ENCODE results near the gene ATXN1.

The ATXN1 gene

GRCh38 chr6:16339265-16339587, 422.0 kb downstream of the ATXN1 start:
- no peak for DNase-seq

GRCh38 chr6:16338577-16339264, 422.5 kb downstream of the ATXN1 start:
- DNase-seq = no peak

GRCh38 chr6:16337295-16337975, 423.8 kb downstream of the ATXN1 start:
- no peak for DNase-seq

- DNase-seq = no peak
Measured at GRCh38 chr6:16336911-16337294, 424.4 kb downstream of the ATXN1 start.

GRCh38 chr6:16336056-16336818, 425.0 kb downstream of the ATXN1 start:
- no peak for DNase-seq

- no peak for DNase-seq
Measured at GRCh38 chr6:16335176-16335575, 426.1 kb downstream of the ATXN1 start.

GRCh38 chr6:16334671-16335070, 426.6 kb downstream of the ATXN1 start:
- no peak for DNase-seq

- DNase-seq = no peak
Measured at GRCh38 chr6:16333580-16333979, 427.7 kb downstream of the ATXN1 start.

GRCh38 chr6:16332175-16332542, 429.1 kb downstream of the ATXN1 start:
- DNase-seq = peak; percentile 34

- DNase-seq = no peak
Measured at GRCh38 chr6:16331384-16332174, 429.7 kb downstream of the ATXN1 start.

- no peak for DNase-seq
Measured at GRCh38 chr6:16329233-16329632, 432.0 kb downstream of the ATXN1 start.

- DNase-seq = no peak
Measured at GRCh38 chr6:16327777-16328325, 433.4 kb downstream of the ATXN1 start.

GRCh38 chr6:16326971-16327776, 434.1 kb downstream of the ATXN1 start:
- DNase-seq = no peak

GRCh38 chr6:16326531-16326930, 434.7 kb downstream of the ATXN1 start:
- DNase-seq = no peak

- DNase-seq = no peak
Measured at GRCh38 chr6:16324606-16325225, 436.5 kb downstream of the ATXN1 start.

- DNase-seq = no peak
Measured at GRCh38 chr6:16324184-16324583, 437.1 kb downstream of the ATXN1 start.

- DNase-seq = peak; percentile 62
Measured at GRCh38 chr6:16322666-16323312, 438.5 kb downstream of the ATXN1 start.

GRCh38 chr6:16321826-16322225, 439.4 kb downstream of the ATXN1 start:
- DNase-seq = no peak

GRCh38 chr6:16321341-16321710, 439.9 kb downstream of the ATXN1 start:
- no peak for DNase-seq

GRCh38 chr6:16320533-16321340, 440.5 kb downstream of the ATXN1 start:
- DNase-seq = no peak
